HEK293T (cell line): ENCODE results near the gene FAM9A.
"Not testable (repeated sequence)": the region's sequence is repeated elsewhere in the genome, so short reads cannot be mapped to it uniquely, and the experiment has no call there.

Source experiments
- CTCF ChIA-PET: fragments of 350-600 bp; formaldehyde crosslinking; extraction: SDS; loops from one replicate; lab custom pipeline; 2021; ENCODE audit warnings: antibody characterized with exemption, inconsistent platforms; lab: Yijun Ruan, JAX
- POLR2A ChIA-PET: fragments of 350-600 bp; formaldehyde crosslinking; extraction: SDS; loops from one replicate; lab custom pipeline; 2020; ENCODE audit warnings: antibody characterized with exemption, inconsistent platforms; lab: Yijun Ruan, JAX
- DNase-seq: peaks from one replicate; pipeline ENCODE4 v3.0.0; 2012; ENCODE audit warnings: mixed read lengths; ENCODE audit errors: extremely low spot score
- ARNT ChIP-seq: fragments of 450-650 bp; IDR thresholded peaks from 2 replicates; pipeline ENCODE4 v1.6.1; 2017; ENCODE audit warnings: mild to moderate bottlenecking
- BHLHE40 ChIP-seq: fragments of 450-650 bp; IDR thresholded peaks from 2 replicates; pipeline ENCODE4 v1.6.1; 2016; ENCODE audit warnings: mild to moderate bottlenecking, moderate library complexity, borderline replicate concordance
- CTBP1 ChIP-seq: fragments of 450-650 bp; IDR thresholded peaks from 2 replicates; pipeline ENCODE4 v1.6.1; 2016; ENCODE audit warnings: borderline replicate concordance
- ELF4 ChIP-seq: fragments of 450-650 bp; IDR thresholded peaks from 2 replicates; pipeline ENCODE4 v1.6.1; 2017; ENCODE audit warnings: antibody characterized with exemption
- FOXA1 ChIP-seq: fragments of 450-650 bp; IDR thresholded peaks from 2 replicates; pipeline ENCODE4 v1.6.1; 2016; ENCODE audit warnings: mild to moderate bottlenecking
- FOXK2 ChIP-seq: fragments of 450-650 bp; IDR thresholded peaks from 2 replicates; pipeline ENCODE4 v1.6.1; 2016; ENCODE audit warnings: mild to moderate bottlenecking
- FOXM1 ChIP-seq: fragments of 450-650 bp; IDR thresholded peaks from 2 replicates; pipeline ENCODE4 v1.6.1; 2017; ENCODE audit warnings: mild to moderate bottlenecking, borderline replicate concordance
- HDGF ChIP-seq: fragments of 450-650 bp; IDR thresholded peaks from 2 replicates; pipeline ENCODE4 v1.6.1; 2017; ENCODE audit warnings: antibody characterized with exemption, borderline replicate concordance
- L3MBTL2 ChIP-seq: fragments of 450-650 bp; conservative IDR thresholded peaks from 2 replicates; pipeline ENCODE4 v1.6.1; 2016; ENCODE audit warnings: mild to moderate bottlenecking
- LEF1 ChIP-seq: fragments of 450-650 bp; IDR thresholded peaks from 2 replicates; pipeline ENCODE4 v1.6.1; 2017; ENCODE audit warnings: mild to moderate bottlenecking, borderline replicate concordance
- NFRKB ChIP-seq: fragments of 450-650 bp; IDR thresholded peaks from 2 replicates; pipeline ENCODE4 v1.6.1; 2016; ENCODE audit warnings: mild to moderate bottlenecking, moderate library complexity
- PKNOX1 ChIP-seq: fragments of 450-650 bp; IDR thresholded peaks from 2 replicates; pipeline ENCODE4 v1.6.1; 2016
- SP1 ChIP-seq: fragments of 450-650 bp; IDR thresholded peaks from 2 replicates; pipeline ENCODE4 v1.6.1; 2017
- SUZ12 ChIP-seq: fragments of 450-650 bp; IDR thresholded peaks from 2 replicates; pipeline ENCODE4 v1.6.1; 2016; ENCODE audit warnings: mild to moderate bottlenecking
- TARDBP ChIP-seq: fragments of 450-650 bp; IDR thresholded peaks from 2 replicates; pipeline ENCODE4 v1.6.1; 2016
- ZNF384 ChIP-seq: fragments of 450-650 bp; IDR thresholded peaks from 2 replicates; pipeline ENCODE4 v1.6.1; 2016

The FAM9A gene

GRCh38 chrX:8782595-8782994, 18.6 kb downstream of the FAM9A start:
- CTCF ChIA-PET = no interaction called here
- no peak for DNase-seq
- no peak for TF ChIP-seq ZNF384
- TF ChIP-seq FOXA1 = no peak
- TF ChIP-seq CTBP1 = no peak
- no peak for TF ChIP-seq ARNT
- no peak for TF ChIP-seq HDGF
- TF ChIP-seq FOXK2 = no peak
- no peak for TF ChIP-seq L3MBTL2
- TF ChIP-seq LEF1 = no peak
- TF ChIP-seq BHLHE40 = no peak
- no peak for TF ChIP-seq ELF4
- POLR2A ChIA-PET = no interaction called here

GRCh38 chrX:8781921-8782320, 19.3 kb downstream of the FAM9A start:
- CTCF ChIA-PET = not testable (repeated sequence)

DNA sequence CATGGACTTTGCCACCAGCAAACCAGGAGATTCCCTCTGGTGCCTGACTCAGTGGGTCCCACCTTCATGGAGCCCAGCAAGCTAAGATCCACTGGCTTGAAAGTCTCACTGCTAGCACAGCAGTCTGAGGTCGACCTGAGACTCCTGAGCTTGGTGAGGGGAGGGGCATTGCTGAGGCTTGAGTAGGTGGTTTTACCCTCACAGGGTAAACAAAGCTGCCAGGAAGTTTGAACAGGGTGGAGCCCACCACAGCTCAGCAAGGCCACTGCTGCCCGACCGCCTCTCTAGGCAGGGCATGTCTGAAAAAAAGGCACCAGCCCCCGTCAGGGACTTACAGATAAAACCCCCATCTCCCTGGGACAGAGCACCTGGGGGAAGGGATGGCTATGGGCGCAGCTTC, 28.1 kb downstream of the FAM9A start:
- DNase-seq = no peak
- POLR2A ChIA-PET = no interaction called here
- CTCF ChIA-PET = no interaction called here
- TF ChIP-seq NFRKB = no peak
- no peak for TF ChIP-seq ELF4
- TF ChIP-seq FOXA1 = no peak
- no peak for TF ChIP-seq L3MBTL2
- TF ChIP-seq TARDBP = no peak
- no peak for TF ChIP-seq SUZ12

More at GRCh38 chrX:8781921-8782320, 19.3 kb downstream of the FAM9A start:
- DNase-seq, POLR2A ChIA-PET: not testable (repeated sequence)

- no peak for TF ChIP-seq LEF1
- no peak for TF ChIP-seq PKNOX1
- no peak for TF ChIP-seq ARNT
- TF ChIP-seq SUZ12 = no peak
- TF ChIP-seq HDGF = no peak
- no peak for TF ChIP-seq L3MBTL2
- TF ChIP-seq CTBP1 = no peak
- TF ChIP-seq ELF4 = no peak
- ChIA-PET CTCF (no interaction called here), POLR2A (no interaction called here)
- no peak for DNase-seq
These were observed 41.2 kb downstream of the FAM9A start for GRCh38 chrX:8760021-8760420.

DNA sequence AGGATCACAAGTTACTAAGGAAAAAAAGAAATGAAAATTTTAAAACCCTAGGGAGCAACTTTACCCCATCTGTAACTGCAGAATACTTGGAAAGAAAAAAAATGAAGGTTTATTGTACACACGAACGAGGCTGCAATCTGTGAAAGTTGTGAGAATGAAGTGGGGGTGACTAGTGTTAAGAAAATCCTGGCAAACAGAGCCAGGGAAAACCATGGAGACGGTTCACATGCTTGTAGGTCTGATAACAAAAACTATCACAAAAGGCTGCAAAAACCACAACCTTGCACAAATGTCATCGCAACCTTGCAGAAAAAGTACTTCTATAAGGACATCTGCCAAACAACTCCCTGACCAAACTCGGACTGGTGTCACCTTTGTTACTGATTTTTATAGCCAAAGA, 42.5 kb downstream of the FAM9A start:
- DNase-seq, CTCF ChIA-PET, POLR2A ChIA-PET: not testable (repeated sequence)

GRCh38 chrX:8757609-8758389, 43.4 kb downstream of the FAM9A start:
- POLR2A ChIA-PET, CTCF ChIA-PET, DNase-seq: not testable (repeated sequence)

GRCh38 chrX:8755813-8756212, 45.4 kb downstream of the FAM9A start:
- ChIA-PET CTCF (no interaction called here), POLR2A (no interaction called here)
- no peak for DNase-seq
- TF ChIP-seq ELF4 (no peak), SP1 (no peak), FOXM1 (no peak), ZNF384 (no peak), FOXK2 (no peak), HDGF (no peak), NFRKB (no peak), BHLHE40 (no peak), LEF1 (no peak), CTBP1 (no peak), PKNOX1 (no peak), FOXA1 (no peak)

- no peak for TF ChIP-seq FOXK2
- TF ChIP-seq NFRKB = no peak
- no peak for TF ChIP-seq ARNT
- TF ChIP-seq TARDBP = no peak
- TF ChIP-seq FOXA1 = no peak
- TF ChIP-seq SP1 = no peak
- TF ChIP-seq BHLHE40 = no peak
- TF ChIP-seq SUZ12 = no peak
- TF ChIP-seq ELF4 = no peak
- no peak for TF ChIP-seq CTBP1
- TF ChIP-seq LEF1 = no peak
- CTCF ChIA-PET = no interaction called here
- POLR2A ChIA-PET = no interaction called here
- DNase-seq = peak; percentile 7
These were observed 46.1 kb downstream of the FAM9A start for GRCh38 chrX:8755116-8755515.
